ENCODE data around the gene FCHSD2.
"Not testable (repeated sequence)": the region's sequence is repeated elsewhere in the genome, so short reads cannot be mapped to it uniquely, and the experiment has no call there.

FCHSD2 gene

GRCh38 chr11:72929256-72929655 lies 212.9 kb downstream of the FCHSD2 start:
- DNase-seq (ENCODE audit: low spot score) = no peak

GRCh38 chr11:72927380-72927779 lies 214.7 kb downstream of the FCHSD2 start:
- no peak for DNase-seq (ENCODE audit: low spot score)

GRCh38 chr11:72926076-72926475 lies 216.0 kb downstream of the FCHSD2 start:
- no peak for DNase-seq (ENCODE audit: low spot score)

- no peak for DNase-seq (ENCODE audit: low spot score)
These were observed 216.5 kb downstream of the FCHSD2 start for GRCh38 chr11:72925656-72926055.

- DNase-seq (ENCODE audit: low spot score) = no peak
These were observed 217.4 kb downstream of the FCHSD2 start for GRCh38 chr11:72924568-72925190.

GRCh38 chr11:72921028-72921716 lies 220.9 kb downstream of the FCHSD2 start:
- no peak for DNase-seq (ENCODE audit: low spot score)

- DNase-seq (ENCODE audit: low spot score) = no peak
These were observed 222.1 kb downstream of the FCHSD2 start for GRCh38 chr11:72920001-72920400.

- no peak for DNase-seq (ENCODE audit: low spot score)
These were observed 223.3 kb downstream of the FCHSD2 start for GRCh38 chr11:72918851-72919250.

GRCh38 chr11:72912253-72912652 lies 229.9 kb downstream of the FCHSD2 start:
- no peak for DNase-seq (ENCODE audit: low spot score)

GRCh38 chr11:72909558-72910388 lies 232.3 kb downstream of the FCHSD2 start:
- DNase-seq (ENCODE audit: low spot score) = not testable (repeated sequence)

- DNase-seq (ENCODE audit: low spot score) = no peak
These were observed 234.0 kb downstream of the FCHSD2 start for GRCh38 chr11:72908032-72908676.

- DNase-seq (ENCODE audit: low spot score) = no peak
These were observed 238.1 kb downstream of the FCHSD2 start for GRCh38 chr11:72904016-72904415.

GRCh38 chr11:72901374-72901773 lies 240.7 kb downstream of the FCHSD2 start:
- DNase-seq (ENCODE audit: low spot score) = no peak

- DNase-seq (ENCODE audit: low spot score) = no peak
These were observed 242.1 kb downstream of the FCHSD2 start for GRCh38 chr11:72900013-72900412.

GRCh38 chr11:72899238-72899637 lies 242.9 kb downstream of the FCHSD2 start:
- no peak for DNase-seq (ENCODE audit: low spot score)

GRCh38 chr11:72897506-72897905 lies 244.6 kb downstream of the FCHSD2 start:
- no peak for DNase-seq (ENCODE audit: low spot score)

- no peak for DNase-seq (ENCODE audit: low spot score)
These were observed 245.7 kb downstream of the FCHSD2 start for GRCh38 chr11:72896431-72896830.

GRCh38 chr11:72890881-72891280 lies 251.2 kb downstream of the FCHSD2 start:
- DNase-seq (ENCODE audit: low spot score) = no peak

GRCh38 chr11:72886619-72887018 lies 255.5 kb downstream of the FCHSD2 start:
- no peak for DNase-seq (ENCODE audit: low spot score)

- DNase-seq (ENCODE audit: low spot score) = no peak
These were observed 256.1 kb downstream of the FCHSD2 start for GRCh38 chr11:72885749-72886609.

GRCh38 chr11:72876147-72876546 lies 266.0 kb downstream of the FCHSD2 start:
- DNase-seq (ENCODE audit: low spot score) = no peak
